HepG2 (cell line): ENCODE data around the gene SH3GLB2. TPM values are rescaled to one million over a fixed set of nuclear protein-coding genes. Genes with fewer than 3 reads are reported as not detected.

ENCODE experiments used
- FOXK2 ChIP-seq: fragments of 450-650 bp; IDR thresholded peaks from 2 replicates; pipeline ENCODE4 v1.6.1; 2016
- FOXP1 ChIP-seq, 2 experiments: fragments of 450-650 bp in 1 of 2; IDR thresholded peaks; 2 replicates each; pipeline ENCODE4 v1.6.1; 2017 to 2018; ENCODE audit warnings: antibody characterized with exemption in 1 of 2
- GTF3A ChIP-seq: sonication (generic); formaldehyde crosslinking; conservative IDR thresholded peaks from 2 replicates; pipeline ENCODE4 v1.4.0; 2020; ENCODE audit warnings: mild to moderate bottlenecking, missing genetic modification reagents
- HCFC1 ChIP-seq: fragments of 150-350 bp; IDR thresholded peaks from 2 replicates; pipeline ENCODE4 v1.6.1; 2014; ENCODE audit warnings: low read depth, low read length
- HES4 ChIP-seq: sonication (generic); formaldehyde crosslinking; IDR thresholded peaks from 2 replicates; pipeline ENCODE4 v1.9.0; 2021; ENCODE audit warnings: mild to moderate bottlenecking, missing genetic modification reagents, borderline replicate concordance
- MTA3 ChIP-seq: sonication (generic); formaldehyde crosslinking; IDR thresholded peaks from 2 replicates; pipeline ENCODE4 v1.4.0; 2020; ENCODE audit warnings: missing genetic modification reagents
- MXD4 ChIP-seq: IDR thresholded peaks from 2 replicates; pipeline ENCODE4 v1.6.1; 2016; ENCODE audit warnings: mild to moderate bottlenecking, missing biosample characterization, missing genetic modification reagents
- SAP130 ChIP-seq: IDR thresholded peaks from 2 replicates; pipeline ENCODE4 v1.6.1; 2016; ENCODE audit warnings: low read depth
- SKI ChIP-seq: fragments of 450-650 bp; IDR thresholded peaks from one replicate; pipeline ENCODE4 v1.6.1; 2018; ENCODE audit warnings: mild to moderate bottlenecking; ENCODE audit not compliant: partially characterized antibody
- ZBTB7A ChIP-seq: sonication (generic); formaldehyde crosslinking; IDR thresholded peaks from 2 replicates; pipeline ENCODE4 v1.8.0; 2022; ENCODE audit warnings: mild to moderate bottlenecking, missing genetic modification reagents
- ZFP37 ChIP-seq: sonication (generic); formaldehyde crosslinking; IDR thresholded peaks from 2 replicates; pipeline ENCODE4 v1.4.0; 2020; ENCODE audit warnings: missing genetic modification reagents, borderline replicate concordance
- ZKSCAN8 ChIP-seq: IDR thresholded peaks from 2 replicates; pipeline ENCODE4 v1.6.1; 2016; ENCODE audit warnings: borderline replicate concordance, missing genetic modification reagents, missing compliant biosample characterization
- ZMYM4 ChIP-seq: sonication (generic); formaldehyde crosslinking; IDR thresholded peaks from 2 replicates; pipeline ENCODE4 v1.8.1; 2023; ENCODE audit warnings: mild to moderate bottlenecking, missing genetic modification reagents
- ZNF121 ChIP-seq: sonication (generic); formaldehyde crosslinking; IDR thresholded peaks from 2 replicates; pipeline ENCODE4 v1.5.0; 2020; ENCODE audit warnings: mild to moderate bottlenecking, missing genetic modification reagents
- ZNF205 ChIP-seq: IDR thresholded peaks from 2 replicates; pipeline ENCODE4 v1.6.1; 2018; ENCODE audit warnings: missing biosample characterization, missing genetic modification reagents
- ZNF296 ChIP-seq: sonication (generic); formaldehyde crosslinking; conservative IDR thresholded peaks from 2 replicates; pipeline ENCODE4 v1.5.0; 2020; ENCODE audit warnings: mild to moderate bottlenecking, missing genetic modification reagents
- ZNF331 ChIP-seq: sonication (generic); formaldehyde crosslinking; IDR thresholded peaks from 2 replicates; pipeline ENCODE4 v1.4.0; 2020; ENCODE audit warnings: missing genetic modification reagents
- ZNF747 ChIP-seq: sonication (generic); formaldehyde crosslinking; IDR thresholded peaks from 2 replicates; pipeline ENCODE4 v1.8.1; 2023; ENCODE audit warnings: missing genetic modification reagents, mild to moderate bottlenecking, borderline replicate concordance
- ZNF790 ChIP-seq: sonication (generic); formaldehyde crosslinking; IDR thresholded peaks from 2 replicates; pipeline ENCODE4 v1.8.0; 2022; ENCODE audit warnings: missing genetic modification reagents, mild to moderate bottlenecking, borderline replicate concordance
- ZNF839 ChIP-seq: sonication (generic); formaldehyde crosslinking; IDR thresholded peaks from 2 replicates; pipeline ENCODE4 v1.4.0; 2020; ENCODE audit warnings: missing genetic modification reagents, mild to moderate bottlenecking, borderline replicate concordance
- polyA plus RNA-seq, 8 experiments: library from polyadenylated mRNA; depleted of rRNA in 3 of 8; stranded (reverse) in 7 of 8; unstranded in 1 of 8; fragments of >200 nt; fragmentation: Illumina TruSeq in 4 of 8; extraction: Trizol in 4 of 8; gene quantifications; 2 replicates each; pipeline versions ENCODE4 v1.2.1 to v1.2.3, GENCODE V29; 2011 to 2016; ENCODE audit warnings: low read depth in 4 of 8, missing spikeins in 1 of 8, mixed read lengths in 1 of 8; ENCODE audit not compliant: insufficient read depth in 1 of 8
- total RNA-seq, 5 experiments: library from RNA; depleted of rRNA; stranded (reverse); fragments of >200 nt; fragmentation: Illumina TruSeq; extraction: Trizol; gene quantifications; 2 replicates each; pipeline ENCODE4 v1.2.3, GENCODE V29; 2016; ENCODE audit warnings: low read depth in 1 of 5
- TF ChIP-seq, protein P1 (sequence below): conservative IDR thresholded peaks from 2 replicates; pipeline ENCODE4 v1.6.1; 2018; ENCODE audit warnings: missing genetic modification reagents
- TF ChIP-seq, protein P2 (sequence below), 2 experiments: sonication (generic) in 1 of 2; formaldehyde crosslinking in 1 of 2; IDR thresholded peaks; 2 replicates each; pipeline versions ENCODE4 v1.4.0 to v1.6.1; 2016 to 2020; ENCODE audit warnings: borderline replicate concordance in 1 of 2, low read depth in 1 of 2, mild to moderate bottlenecking in 1 of 2, missing genetic modification reagents in 1 of 2
- TF ChIP-seq, protein P3 (sequence below): sonication (generic); formaldehyde crosslinking; IDR thresholded peaks from 2 replicates; pipeline ENCODE4 v1.4.0; 2020; ENCODE audit warnings: missing genetic modification reagents

SH3GLB2 gene
- total and polyA plus RNA-seq, 2 of the 13 experiments (the other 11 are each of a cell fraction or from before 2014, with no cell fraction given) = 24.0 to 40.6 TPM

DNA sequence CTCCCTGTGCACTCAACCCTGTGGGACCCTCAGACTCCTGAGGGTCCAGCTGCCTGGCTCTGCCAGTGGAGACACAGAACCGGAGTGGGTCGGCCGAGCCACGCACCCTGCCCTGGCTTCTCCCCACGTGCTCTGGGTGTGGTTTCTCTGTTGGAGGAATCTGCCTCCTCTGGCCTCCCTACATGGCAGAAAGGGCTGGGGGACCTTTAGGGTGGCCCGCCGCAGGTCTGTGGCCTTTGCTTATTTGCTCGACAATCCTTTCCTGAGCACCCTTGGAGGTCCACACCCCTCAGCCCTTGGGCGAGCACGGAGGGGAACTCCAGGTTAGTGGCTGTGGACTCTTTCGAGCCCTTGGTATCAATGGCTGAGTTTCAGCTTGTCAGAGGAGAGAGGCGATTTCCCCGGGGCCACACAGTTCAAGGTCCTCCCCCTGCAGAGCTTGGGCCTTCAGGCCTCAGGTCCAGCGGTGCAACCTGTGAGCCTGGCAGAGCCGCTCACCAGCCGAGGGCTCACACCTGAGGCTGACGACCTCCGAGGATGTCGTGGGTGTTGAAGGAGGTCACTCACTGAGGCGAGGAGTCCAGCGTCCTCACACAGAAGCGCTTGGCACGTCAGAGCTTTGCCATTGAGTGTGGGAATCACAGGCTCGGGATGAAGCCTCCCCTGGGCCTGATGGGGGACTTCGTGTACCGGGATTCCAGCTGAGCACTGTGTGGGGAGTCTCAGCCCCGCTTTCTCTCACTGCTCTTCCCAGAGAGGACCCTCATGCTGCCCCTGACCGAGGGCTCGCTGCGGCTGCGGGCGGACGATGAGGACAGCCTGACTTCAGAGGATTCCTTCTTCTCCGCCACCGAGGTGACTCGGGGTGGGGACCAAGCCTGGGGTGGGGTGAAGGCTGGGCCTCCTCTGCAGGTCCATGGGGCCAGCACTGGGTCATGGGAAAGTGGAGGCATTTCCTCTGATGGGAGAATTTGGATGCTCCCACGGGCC lies 32.0 kb upstream of the SH3GLB2 start (continued):
- TF ChIP-seq ZFP37 (CRISPR knock-in tag) = no peak
- TF ChIP-seq GTF3A = no peak
- TF ChIP-seq HES4 (CRISPR knock-in tag) = no peak
- peak; percentile 25 for TF ChIP-seq SKI
- TF ChIP-seq, protein P1, sequence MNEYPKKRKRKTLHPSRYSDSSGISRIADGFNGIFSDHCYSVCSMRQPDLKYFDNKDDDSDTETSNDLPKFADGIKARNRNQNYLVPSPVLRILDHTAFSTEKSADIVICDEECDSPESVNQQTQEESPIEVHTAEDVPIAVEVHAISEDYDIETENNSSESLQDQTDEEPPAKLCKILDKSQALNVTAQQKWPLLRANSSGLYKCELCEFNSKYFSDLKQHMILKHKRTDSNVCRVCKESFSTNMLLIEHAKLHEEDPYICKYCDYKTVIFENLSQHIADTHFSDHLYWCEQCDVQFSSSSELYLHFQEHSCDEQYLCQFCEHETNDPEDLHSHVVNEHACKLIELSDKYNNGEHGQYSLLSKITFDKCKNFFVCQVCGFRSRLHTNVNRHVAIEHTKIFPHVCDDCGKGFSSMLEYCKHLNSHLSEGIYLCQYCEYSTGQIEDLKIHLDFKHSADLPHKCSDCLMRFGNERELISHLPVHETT (CRISPR knock-in tag) = no peak
- no peak for TF ChIP-seq ZNF296 (CRISPR knock-in tag)
- TF ChIP-seq ZKSCAN8 (CRISPR knock-in tag) = no peak
- no peak for TF ChIP-seq FOXK2
- no peak for TF ChIP-seq MTA3 (CRISPR knock-in tag)
- TF ChIP-seq MXD4 (CRISPR knock-in tag) = no peak
- no peak; the same call in 1 of the 2 replicates for TF ChIP-seq SAP130 (CRISPR knock-in tag)
- no peak for TF ChIP-seq ZNF205 (CRISPR knock-in tag)
- no peak for TF ChIP-seq HCFC1
- TF ChIP-seq, protein P2, sequence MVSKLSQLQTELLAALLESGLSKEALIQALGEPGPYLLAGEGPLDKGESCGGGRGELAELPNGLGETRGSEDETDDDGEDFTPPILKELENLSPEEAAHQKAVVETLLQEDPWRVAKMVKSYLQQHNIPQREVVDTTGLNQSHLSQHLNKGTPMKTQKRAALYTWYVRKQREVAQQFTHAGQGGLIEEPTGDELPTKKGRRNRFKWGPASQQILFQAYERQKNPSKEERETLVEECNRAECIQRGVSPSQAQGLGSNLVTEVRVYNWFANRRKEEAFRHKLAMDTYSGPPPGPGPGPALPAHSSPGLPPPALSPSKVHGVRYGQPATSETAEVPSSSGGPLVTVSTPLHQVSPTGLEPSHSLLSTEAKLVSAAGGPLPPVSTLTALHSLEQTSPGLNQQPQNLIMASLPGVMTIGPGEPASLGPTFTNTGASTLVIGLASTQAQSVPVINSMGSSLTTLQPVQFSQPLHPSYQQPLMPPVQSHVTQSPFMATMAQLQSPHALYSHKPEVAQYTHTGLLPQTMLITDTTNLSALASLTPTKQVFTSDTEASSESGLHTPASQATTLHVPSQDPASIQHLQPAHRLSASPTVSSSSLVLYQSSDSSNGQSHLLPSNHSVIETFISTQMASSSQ (IDR thresholded peaks at IDR 0.05; ENCODE audit: low read depth) = no peak
- TF ChIP-seq, protein P2 (CRISPR knock-in tag; IDR thresholded peaks at IDR 0.05; ENCODE audit: borderline replicate concordance) = no peak
- TF ChIP-seq ZNF790 (CRISPR knock-in tag) = no peak
- no peak for TF ChIP-seq ZNF839 (CRISPR knock-in tag)
- TF ChIP-seq, protein P3, sequence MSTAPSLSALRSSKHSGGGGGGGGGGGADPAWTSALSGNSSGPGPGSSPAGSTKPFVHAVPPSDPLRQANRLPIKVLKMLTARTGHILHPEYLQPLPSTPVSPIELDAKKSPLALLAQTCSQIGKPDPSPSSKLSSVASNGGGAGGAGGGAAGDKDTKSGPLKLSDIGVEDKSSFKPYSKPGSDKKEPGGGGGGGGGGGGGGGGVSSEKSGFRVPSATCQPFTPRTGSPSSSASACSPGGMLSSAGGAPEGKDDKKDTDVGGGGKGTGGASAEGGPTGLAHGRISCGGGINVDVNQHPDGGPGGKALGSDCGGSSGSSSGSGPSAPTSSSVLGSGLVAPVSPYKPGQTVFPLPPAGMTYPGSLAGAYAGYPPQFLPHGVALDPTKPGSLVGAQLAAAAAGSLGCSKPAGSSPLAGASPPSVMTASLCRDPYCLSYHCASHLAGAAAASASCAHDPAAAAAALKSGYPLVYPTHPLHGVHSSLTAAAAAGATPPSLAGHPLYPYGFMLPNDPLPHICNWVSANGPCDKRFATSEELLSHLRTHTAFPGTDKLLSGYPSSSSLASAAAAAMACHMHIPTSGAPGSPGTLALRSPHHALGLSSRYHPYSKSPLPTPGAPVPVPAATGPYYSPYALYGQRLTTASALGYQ (CRISPR knock-in tag) = no peak
- TF ChIP-seq FOXP1 (IDR thresholded peaks at IDR 0.05) = no peak
- TF ChIP-seq FOXP1 (CRISPR knock-in tag; IDR thresholded peaks at IDR 0.05) = no peak
- no peak for TF ChIP-seq ZMYM4
- no peak for TF ChIP-seq ZBTB7A
- TF ChIP-seq ZNF121 (CRISPR knock-in tag) = no peak
- TF ChIP-seq ZNF747 (CRISPR knock-in tag) = no peak
- TF ChIP-seq ZNF331 (CRISPR knock-in tag) = no peak
